Astrocyte (in vitro differentiated cells and primary cell): Measurements from ENCODE around the gene KCNH2. TPM values are rescaled to one million over a fixed set of nuclear protein-coding genes. Genes with fewer than 3 reads are reported as not detected.

ENCODE experiments used
- DNase-seq: peaks from one replicate; pipeline ENCODE4 v3.0.0-alpha.2; 2010; ENCODE audit warnings: low read depth
- FAIRE-seq: peaks from 2 replicates; lab custom pipeline; 2011; peaks lifted over from hg19 to GRCh38; lab: Jason Lieb, UNC
- H2AFZ ChIP-seq: 2 replicates; pipeline ENCODE4 v1.6.0; 2012; ENCODE audit warnings: low read depth, low read length, inconsistent platforms
- H3K27ac ChIP-seq: 2 replicates; pipeline ENCODE4 v1.5.1; 2011; ENCODE audit warnings: low read depth, low read length, inconsistent platforms
- H3K27me3 ChIP-seq: 2 replicates; pipeline ENCODE4 v1.6.0; 2011; ENCODE audit warnings: low read length, inconsistent platforms; ENCODE audit not compliant: insufficient read depth
- H3K36me3 ChIP-seq: 2 replicates; pipeline ENCODE4 v1.5.1; 2011; ENCODE audit warnings: low read length, inconsistent platforms; ENCODE audit not compliant: insufficient read depth
- H3K4me1 ChIP-seq: 2 replicates; pipeline ENCODE4 v1.5.1; 2011; ENCODE audit warnings: low read length, inconsistent platforms; ENCODE audit not compliant: insufficient read depth
- H3K4me2 ChIP-seq: 2 replicates; pipeline ENCODE4 v1.6.0; 2012; ENCODE audit warnings: low read length, inconsistent platforms
- H3K4me3 ChIP-seq: 2 replicates; pipeline ENCODE4 v1.5.1; 2011; ENCODE audit warnings: low read depth, mild to moderate bottlenecking, low read length, inconsistent platforms; ENCODE audit not compliant: insufficient read depth
- H3K79me2 ChIP-seq: 2 replicates; pipeline ENCODE4 v1.6.0; 2012; ENCODE audit warnings: mild to moderate bottlenecking, low read length, inconsistent platforms; ENCODE audit not compliant: insufficient read depth
- H3K9ac ChIP-seq: 2 replicates; pipeline ENCODE4 v1.6.0; 2012; ENCODE audit warnings: mild to moderate bottlenecking, low read length, inconsistent platforms
- H3K9me3 ChIP-seq: 2 replicates; pipeline ENCODE4 v1.5.1; 2012; ENCODE audit warnings: low read depth, mild to moderate bottlenecking, low read length, inconsistent platforms; ENCODE audit not compliant: insufficient read depth
- H4K20me1 ChIP-seq: 2 replicates; pipeline ENCODE4 v1.6.0; 2012; ENCODE audit warnings: low read length, inconsistent platforms; ENCODE audit not compliant: insufficient read depth
- H3K27ac Mint-ChIP-seq: one replicate; pipeline ENCODE4 v1.8.0; 2021; ENCODE audit warnings: mild to moderate bottlenecking, mixed read lengths; ENCODE audit not compliant: unreplicated experiment
- H3K27me3 Mint-ChIP-seq: one replicate; pipeline ENCODE4 v1.8.0; 2021; ENCODE audit warnings: low read depth, mixed read lengths; ENCODE audit not compliant: unreplicated experiment
- H3K36me3 Mint-ChIP-seq: one replicate; pipeline ENCODE4 v1.8.0; 2021; ENCODE audit warnings: low read depth, mixed read lengths; ENCODE audit not compliant: unreplicated experiment
- H3K4me1 Mint-ChIP-seq: one replicate; pipeline ENCODE4 v1.8.0; 2021; ENCODE audit warnings: low read depth, mixed read lengths; ENCODE audit not compliant: unreplicated experiment
- H3K4me3 Mint-ChIP-seq: one replicate; pipeline ENCODE4 v1.8.0; 2021; ENCODE audit warnings: mild to moderate bottlenecking, moderate library complexity, mixed read lengths; ENCODE audit not compliant: unreplicated experiment
- H3K9me3 Mint-ChIP-seq: one replicate; pipeline ENCODE4 v1.8.0; 2021; ENCODE audit warnings: mild to moderate bottlenecking, mixed read lengths; ENCODE audit not compliant: unreplicated experiment
- EZH2 ChIP-seq: IDR thresholded peaks from 2 replicates; pipeline ENCODE4 v1.6.1; 2012; ENCODE audit warnings: mild to moderate bottlenecking, low read length, inconsistent platforms; ENCODE audit not compliant: insufficient read depth
- total RNA-seq: library from RNA; stranded (reverse); gene quantifications from 2 replicates; pipeline ENCODE4 v1.2.1, GENCODE V29; 2021
- TF ChIP-seq, protein P1 (sequence below): IDR thresholded peaks from 2 replicates; pipeline ENCODE4 v1.5.1; 2011; ENCODE audit warnings: low read depth, mild to moderate bottlenecking, inconsistent platforms, low read length, moderate library complexity; ENCODE audit not compliant: insufficient read depth

Gene KCNH2
- total RNA-seq, 1 donor from 2014 or later = 4.6 TPM

GRCh38 chr7:150973571-150974451, 4.3 kb downstream of the KCNH2 start:
- Histone ChIP-seq H3K9me3 (no peaks in the 10 kb centered on the region), H3K9ac (no peak overlapping the region), H2AFZ (no peak overlapping the region), H3K27me3 (peaks cover 38% of the 10 kb centered on the region), H3K4me2 (no peak overlapping the region), H3K4me1 (peaks cover 5% of the 10 kb centered on the region), H3K4me3 (no peak overlapping the region), H4K20me1 (peaks cover 8% of the 10 kb centered on the region), H3K79me2 (no peaks in the 10 kb centered on the region), H3K36me3 (no peaks in the 10 kb centered on the region), H3K27ac (no peak overlapping the region)
- no peaks in the 10 kb centered on the region for H3K9me3 Mint-ChIP-seq
- H3K4me3 Mint-ChIP-seq = no peak overlapping the region
- peaks cover 12% of the 10 kb centered on the region for H3K4me1 Mint-ChIP-seq
- no peak for TF ChIP-seq EZH2
- TF ChIP-seq, protein P1, sequence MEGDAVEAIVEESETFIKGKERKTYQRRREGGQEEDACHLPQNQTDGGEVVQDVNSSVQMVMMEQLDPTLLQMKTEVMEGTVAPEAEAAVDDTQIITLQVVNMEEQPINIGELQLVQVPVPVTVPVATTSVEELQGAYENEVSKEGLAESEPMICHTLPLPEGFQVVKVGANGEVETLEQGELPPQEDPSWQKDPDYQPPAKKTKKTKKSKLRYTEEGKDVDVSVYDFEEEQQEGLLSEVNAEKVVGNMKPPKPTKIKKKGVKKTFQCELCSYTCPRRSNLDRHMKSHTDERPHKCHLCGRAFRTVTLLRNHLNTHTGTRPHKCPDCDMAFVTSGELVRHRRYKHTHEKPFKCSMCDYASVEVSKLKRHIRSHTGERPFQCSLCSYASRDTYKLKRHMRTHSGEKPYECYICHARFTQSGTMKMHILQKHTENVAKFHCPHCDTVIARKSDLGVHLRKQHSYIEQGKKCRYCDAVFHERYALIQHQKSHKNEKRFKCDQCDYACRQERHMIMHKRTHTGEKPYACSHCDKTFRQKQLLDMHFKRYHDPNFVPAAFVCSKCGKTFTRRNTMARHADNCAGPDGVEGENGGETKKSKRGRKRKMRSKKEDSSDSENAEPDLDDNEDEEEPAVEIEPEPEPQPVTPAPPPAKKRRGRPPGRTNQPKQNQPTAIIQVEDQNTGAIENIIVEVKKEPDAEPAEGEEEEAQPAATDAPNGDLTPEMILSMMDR = no peak
- DNase-seq = no peak
- peak overlapping the region; percentile 47 for H3K27ac Mint-ChIP-seq
- FAIRE-seq = no peak
- H3K36me3 Mint-ChIP-seq = peaks cover 2% of the 10 kb centered on the region
- H3K27me3 Mint-ChIP-seq = peaks cover 31% of the 10 kb centered on the region

DNA sequence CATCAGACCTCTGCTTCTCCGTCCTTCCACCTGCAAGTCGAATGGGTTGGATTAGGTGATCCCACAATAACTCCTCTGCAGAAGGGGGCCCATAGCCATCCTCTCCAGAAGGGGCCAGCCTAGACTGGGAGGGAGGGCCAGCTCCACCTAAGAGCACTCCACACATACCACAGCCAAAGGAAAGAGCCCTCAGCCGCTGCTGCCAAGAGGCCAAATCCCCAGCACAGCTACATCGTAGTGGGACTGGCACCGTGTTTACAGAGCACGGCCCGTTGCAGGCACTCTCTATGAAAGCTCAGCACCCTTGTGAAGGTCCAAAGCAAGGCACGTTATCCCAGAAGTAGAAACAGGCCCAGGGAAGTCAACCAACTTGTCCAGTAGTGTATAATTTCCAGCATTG, 5.4 kb downstream of the KCNH2 start:
- H3K27ac ChIP-seq = no peak overlapping the region

More for the DNA sequence above, 5.4 kb downstream of the KCNH2 start:
- Histone ChIP-seq H3K9me3 (no peaks in the 10 kb centered on the region), H3K4me1 (no peaks in the 10 kb centered on the region), H3K27me3 (peaks cover 42% of the 10 kb centered on the region), H2AFZ (no peak overlapping the region), H4K20me1 (peaks cover 8% of the 10 kb centered on the region), H3K36me3 (no peaks in the 10 kb centered on the region), H3K9ac (no peak overlapping the region), H3K79me2 (no peaks in the 10 kb centered on the region), H3K4me3 (no peak overlapping the region), H3K4me2 (no peak overlapping the region)
- DNase-seq = no peak
- TF ChIP-seq, protein P1 = no peak
- TF ChIP-seq EZH2 = no peak
- H3K36me3 Mint-ChIP-seq = peaks cover 2% of the 10 kb centered on the region
- no peak overlapping the region for H3K27ac Mint-ChIP-seq
- H3K4me3 Mint-ChIP-seq = no peak overlapping the region
- no peaks in the 10 kb centered on the region for H3K9me3 Mint-ChIP-seq
- H3K27me3 Mint-ChIP-seq = peaks cover 31% of the 10 kb centered on the region
- peaks cover 13% of the 10 kb centered on the region for H3K4me1 Mint-ChIP-seq
- no peak for FAIRE-seq
